PC-3 (cell line): ENCODE data around the gene NACC2. TPM values are rescaled to one million over a fixed set of nuclear protein-coding genes. Genes with fewer than 3 reads are reported as not detected.

Source experiments
- ATAC-seq: fragments of 200-7000 bp; cut with Tn5 transposase; 2 replicates; pipeline ENCODE4 v1.9.1; 2020; ENCODE audit warnings: mild to moderate bottlenecking, moderate library complexity
- BruUV-seq: library from RNA; stranded (reverse); fragments of 400-500 nt; replicated peaks from 2 replicates; lab custom pipeline; 2021; lab: Mats Ljungman, UMichigan
- CTCF ChIA-PET: fragments of 300-600 bp; sonication (Branson Sonifier 250); formaldehyde crosslinking; loops from one replicate; lab custom pipeline; 2022; ENCODE audit warnings: antibody characterized with exemption; lab: Charles Lee
- POLR2A ChIA-PET: fragments of 300-600 bp; sonication (Branson Sonifier 250); formaldehyde crosslinking; loops from one replicate; lab custom pipeline; 2022; ENCODE audit warnings: antibody characterized with exemption; ENCODE audit not compliant: unreplicated experiment; lab: Charles Lee
- DNase-seq: peaks from one replicate; pipeline ENCODE4 v3.0.0-alpha.2; 2015
- H2AFZ ChIP-seq: fragments of 300-600 bp; sonication (generic); 2 replicates; pipeline ENCODE4 v1.6.0; 2016; ENCODE audit warnings: antibody characterized with exemption, low read length
- H3F3A ChIP-seq: fragments of 300-600 bp; sonication (generic); one replicate; pipeline ENCODE4 v1.6.0; 2017; ENCODE audit warnings: antibody characterized with exemption, low read length, control low read depth, mild to moderate bottlenecking; ENCODE audit not compliant: unreplicated experiment
- H3K27ac ChIP-seq: fragments of 300-600 bp; sonication (generic); 2 replicates; pipeline ENCODE4 v1.5.1; 2016; ENCODE audit warnings: mild to moderate bottlenecking, low read length
- H3K27me3 ChIP-seq: fragments of 300-600 bp; sonication (generic); 2 replicates; pipeline ENCODE4 v1.6.1; 2016; ENCODE audit warnings: low read length, mixed read lengths
- H3K36me3 ChIP-seq: fragments of 300-600 bp; sonication (generic); 2 replicates; pipeline ENCODE4 v1.6.1; 2016; ENCODE audit warnings: low read depth, mixed run types, low read length, mixed read lengths
- H3K4me1 ChIP-seq: fragments of 300-600 bp; sonication (generic); 2 replicates; pipeline ENCODE4 v1.5.1; 2016; ENCODE audit warnings: low read length; ENCODE audit not compliant: insufficient read depth
- H3K4me2 ChIP-seq: fragments of 300-600 bp; sonication (generic); 2 replicates; pipeline ENCODE4 v1.6.0; 2016; ENCODE audit warnings: low read length
- H3K4me3 ChIP-seq: fragments of 300-600 bp; sonication (generic); 2 replicates; pipeline ENCODE4 v1.5.1; 2016; ENCODE audit warnings: mild to moderate bottlenecking, low read length, mixed read lengths
- H3K79me2 ChIP-seq: fragments of 300-600 bp; sonication (generic); 2 replicates; pipeline ENCODE4 v1.6.1; 2017; ENCODE audit warnings: low read length, mixed read lengths
- H3K9ac ChIP-seq: fragments of 300-600 bp; sonication (generic); 2 replicates; pipeline ENCODE4 v1.6.0; 2016; ENCODE audit warnings: mild to moderate bottlenecking, low read length
- H3K9me2 ChIP-seq: fragments of 300-600 bp; sonication (generic); replicated peaks from 2 replicates; pipeline ENCODE4 v1.6.1; 2016; ENCODE audit warnings: mixed run types, low read length, mixed read lengths
- H3K9me3 ChIP-seq: fragments of 300-600 bp; sonication (generic); 2 replicates; pipeline ENCODE4 v1.6.1; 2016; ENCODE audit warnings: low read length, mixed read lengths
- H4K20me1 ChIP-seq: fragments of 300-600 bp; sonication (generic); 2 replicates; pipeline ENCODE4 v1.6.1; 2016; ENCODE audit warnings: low read length, mixed read lengths
- CTCF ChIP-seq: fragments of 300-600 bp; sonication (generic); conservative IDR thresholded peaks from 2 replicates; pipeline ENCODE4 v1.5.1; 2017; ENCODE audit warnings: antibody characterized with exemption, low read depth, mild to moderate bottlenecking, low read length
- EZH2 ChIP-seq: fragments of 300-600 bp; sonication (generic); IDR thresholded peaks from one replicate; pipeline ENCODE4 v1.6.1; 2017; ENCODE audit warnings: antibody characterized with exemption, mild to moderate bottlenecking, low read length; ENCODE audit not compliant: unreplicated experiment
- EZH2phosphoT487 ChIP-seq: fragments of 300-600 bp; sonication (generic); IDR thresholded peaks from 2 replicates; pipeline ENCODE4 v1.6.1; 2018; ENCODE audit warnings: mild to moderate bottlenecking, antibody characterized with exemption, low read length, borderline replicate concordance
- intact Hi-C: fragments of 100-400 bp; cut with micrococcal nuclease; formaldehyde crosslinking; loops from 2 replicates; pipeline ENCODE4 v1.9.0; 2023
- total RNA-seq: library from RNA; depleted of rRNA; stranded (reverse); fragments of >200 nt; gene quantifications from 2 replicates; pipeline ENCODE4 v1.2.3, GENCODE V29; 2014

Gene NACC2
- total RNA-seq, 1 experiment from 2014 or later, result 12.3 TPM

- ChIA-PET POLR2A (no interaction called here), CTCF (no interaction called here)
- H3K27ac ChIP-seq, result no peak overlapping the region
- no peak overlapping the region for H3K4me2 ChIP-seq
- no peaks in the 10 kb centered on the region for H4K20me1 ChIP-seq
- no peaks in the 10 kb centered on the region for H3K4me1 ChIP-seq
- H3K27me3 ChIP-seq, result no peaks in the 10 kb centered on the region
- H3K9me2 ChIP-seq, result no peaks in the 10 kb centered on the region
- no peak overlapping the region for H3K9ac ChIP-seq
- intact Hi-C loops, result no loop called here
- ATAC-seq, result no peak
- BruUV-seq, result no TSS peak
- no peaks in the 10 kb centered on the region for H3K79me2 ChIP-seq
- no peaks in the 10 kb centered on the region for H3K9me3 ChIP-seq
- H2AFZ ChIP-seq, result no peak overlapping the region
- H3K4me3 ChIP-seq, result no peak overlapping the region
- no peak for TF ChIP-seq CTCF
- no peak for TF ChIP-seq EZH2
- TF ChIP-seq EZH2phosphoT487, result no peak
- no peaks in the 10 kb centered on the region for H3K36me3 ChIP-seq
- DNase-seq, result no peak
- H3F3A ChIP-seq, result no peaks in the 10 kb centered on the region
Measured at GRCh38 chr9:135971111-135971766, 123.8 kb downstream of the NACC2 start.

GRCh38 chr9:135970128-135970815, 124.8 kb downstream of the NACC2 start:
- Histone ChIP-seq H3F3A (no peaks in the 10 kb centered on the region), H3K4me3 (no peak overlapping the region), H2AFZ (no peak overlapping the region), H3K9me2 (no peaks in the 10 kb centered on the region), H3K36me3 (no peaks in the 10 kb centered on the region), H3K27me3 (no peaks in the 10 kb centered on the region), H3K9me3 (no peaks in the 10 kb centered on the region), H4K20me1 (no peaks in the 10 kb centered on the region), H3K4me2 (no peak overlapping the region), H3K9ac (no peak overlapping the region), H3K79me2 (no peaks in the 10 kb centered on the region), H3K27ac (no peak overlapping the region), H3K4me1 (no peaks in the 10 kb centered on the region)
- intact Hi-C loops, result no loop called here
- ATAC-seq (no peak), DNase-seq (no peak)
- ChIA-PET POLR2A (no interaction called here), CTCF (no interaction called here)
- no TSS peak for BruUV-seq
- no peak for TF ChIP-seq EZH2

- ATAC-seq, result no peak
- Histone ChIP-seq H3K9me3 (no peaks in the 10 kb centered on the region), H3K4me1 (no peaks in the 10 kb centered on the region), H3F3A (no peaks in the 10 kb centered on the region), H4K20me1 (no peaks in the 10 kb centered on the region), H3K36me3 (no peaks in the 10 kb centered on the region), H3K4me3 (no peak overlapping the region), H3K9ac (no peak overlapping the region), H3K4me2 (no peak overlapping the region), H3K79me2 (no peaks in the 10 kb centered on the region), H2AFZ (no peak overlapping the region), H3K9me2 (no peaks in the 10 kb centered on the region), H3K27ac (no peak overlapping the region), H3K27me3 (no peaks in the 10 kb centered on the region)
- CTCF ChIA-PET, result no interaction called here
- BruUV-seq, result no TSS peak
- TF ChIP-seq EZH2phosphoT487, result no peak
- no peak for TF ChIP-seq CTCF
- TF ChIP-seq EZH2, result no peak
- intact Hi-C loops, result no loop called here
- POLR2A ChIA-PET, result no interaction called here
- no peak for DNase-seq
Measured at GRCh38 chr9:135969064-135969683, 125.9 kb downstream of the NACC2 start.
